ENCODE measurements around the gene CRYBG1. TPM values are rescaled to one million over a fixed set of nuclear protein-coding genes. Genes with fewer than 3 reads are reported as not detected.
A peak's percentile ranks its signal among the peaks of the same experiment; 100 is the strongest.

Gene CRYBG1
- total RNA-seq = 107 TPM

GRCh38 chr6:106360410-106360988 lies at the start of gene CRYBG1:
Gene CRYBG1, plus strand, starts transcription at chr6:106360717. Its CDS starts 192 bp downstream, at chr6:106360909.
- peak; percentile 85 for DNase-seq (ENCODE audit: low spot score)

- no peak for DNase-seq (ENCODE audit: low spot score)
These were observed 44.6 kb upstream of the CRYBG1 start for GRCh38 chr6:106315765-106316374.

- DNase-seq (ENCODE audit: low spot score) = no peak
These were observed 44.1 kb upstream of the CRYBG1 start for GRCh38 chr6:106316375-106316766.

GRCh38 chr6:106318061-106318460 lies 42.5 kb upstream of the CRYBG1 start:
- DNase-seq (ENCODE audit: low spot score) = no peak

GRCh38 chr6:106318851-106319250 lies 41.7 kb upstream of the CRYBG1 start:
- DNase-seq (ENCODE audit: low spot score) = no peak

- no peak for DNase-seq (ENCODE audit: low spot score)
These were observed 38.6 kb upstream of the CRYBG1 start for GRCh38 chr6:106321940-106322339.

GRCh38 chr6:106324726-106325335 lies 35.7 kb upstream of the CRYBG1 start:
- DNase-seq (ENCODE audit: low spot score) = no peak

- peak; percentile 100 for DNase-seq (ENCODE audit: low spot score)
These were observed 35.0 kb upstream of the CRYBG1 start, which contains the start of gene ATG5 for GRCh38 chr6:106325336-106326178. Gene ATG5, minus strand, starts transcription at chr6:106325760. Its CDS starts 9,552 bp downstream, at chr6:106316208.

GRCh38 chr6:106334646-106335448 lies 25.7 kb upstream of the CRYBG1 start:
- DNase-seq (ENCODE audit: low spot score) = peak; percentile 51

- DNase-seq (ENCODE audit: low spot score) = peak; percentile 55
These were observed 21.0 kb upstream of the CRYBG1 start for GRCh38 chr6:106339334-106340029.

GRCh38 chr6:106347219-106347618 lies 13.3 kb upstream of the CRYBG1 start:
- no peak for DNase-seq (ENCODE audit: low spot score)

GRCh38 chr6:106356378-106356777 lies 4.1 kb upstream of the CRYBG1 start:
- DNase-seq (ENCODE audit: low spot score) = no peak

GRCh38 chr6:106359959-106360409 lies 533 bp upstream of the CRYBG1 start:
- DNase-seq (ENCODE audit: low spot score) = no peak

- DNase-seq (ENCODE audit: low spot score) = no peak
These were observed 493 bp downstream of the CRYBG1 start for GRCh38 chr6:106360989-106361430.

- DNase-seq (ENCODE audit: low spot score) = no peak
These were observed 3.1 kb downstream of the CRYBG1 start for GRCh38 chr6:106363401-106364138.

GRCh38 chr6:106369739-106370138 lies 9.2 kb downstream of the CRYBG1 start:
- DNase-seq (ENCODE audit: low spot score) = no peak

GRCh38 chr6:106370639-106371038 lies 10.1 kb downstream of the CRYBG1 start:
- no peak for DNase-seq (ENCODE audit: low spot score)

- DNase-seq (ENCODE audit: low spot score) = no peak
These were observed 12.5 kb downstream of the CRYBG1 start for GRCh38 chr6:106372838-106373501.

- DNase-seq (ENCODE audit: low spot score) = no peak
These were observed 13.2 kb downstream of the CRYBG1 start for GRCh38 chr6:106373502-106374239.
